GM19023 (cell line): ENCODE results near the gene PRPF6.

Source experiments
- ATAC-seq: cut with Tn5 transposase; IDR thresholded peaks from one replicate; pipeline ENCODE4 v1.9.1; 2021; ENCODE audit warnings: mild to moderate bottlenecking, moderate library complexity; ENCODE audit not compliant: unreplicated experiment

PRPF6 gene

DNA sequence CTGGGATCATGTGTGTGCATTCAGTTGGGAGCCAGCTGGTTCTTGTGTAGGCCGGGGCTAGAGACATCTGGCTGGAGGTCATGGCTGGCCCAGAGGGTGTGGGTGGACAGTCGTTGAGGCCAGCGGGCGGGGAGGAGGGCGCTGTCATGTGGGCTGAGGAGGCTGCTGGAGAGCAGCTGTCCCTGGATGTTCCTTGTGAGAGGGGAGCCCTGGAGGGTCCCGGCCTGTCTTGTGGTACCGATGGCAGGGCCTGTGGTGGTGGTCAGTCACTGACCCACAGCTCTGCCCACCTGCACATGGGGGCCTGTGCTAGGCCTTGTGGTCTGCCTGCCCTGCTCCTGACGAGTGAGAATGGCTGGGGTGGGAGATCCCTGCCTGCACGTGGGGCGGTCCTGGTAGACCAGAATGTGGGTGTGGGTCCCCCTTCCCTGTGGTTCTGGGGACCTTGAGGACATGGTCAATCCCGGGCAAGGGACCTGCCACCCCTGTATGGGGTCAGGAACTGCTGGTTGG is 53.1 kb downstream of the PRPF6 start:
- no peak for ATAC-seq

DNA sequence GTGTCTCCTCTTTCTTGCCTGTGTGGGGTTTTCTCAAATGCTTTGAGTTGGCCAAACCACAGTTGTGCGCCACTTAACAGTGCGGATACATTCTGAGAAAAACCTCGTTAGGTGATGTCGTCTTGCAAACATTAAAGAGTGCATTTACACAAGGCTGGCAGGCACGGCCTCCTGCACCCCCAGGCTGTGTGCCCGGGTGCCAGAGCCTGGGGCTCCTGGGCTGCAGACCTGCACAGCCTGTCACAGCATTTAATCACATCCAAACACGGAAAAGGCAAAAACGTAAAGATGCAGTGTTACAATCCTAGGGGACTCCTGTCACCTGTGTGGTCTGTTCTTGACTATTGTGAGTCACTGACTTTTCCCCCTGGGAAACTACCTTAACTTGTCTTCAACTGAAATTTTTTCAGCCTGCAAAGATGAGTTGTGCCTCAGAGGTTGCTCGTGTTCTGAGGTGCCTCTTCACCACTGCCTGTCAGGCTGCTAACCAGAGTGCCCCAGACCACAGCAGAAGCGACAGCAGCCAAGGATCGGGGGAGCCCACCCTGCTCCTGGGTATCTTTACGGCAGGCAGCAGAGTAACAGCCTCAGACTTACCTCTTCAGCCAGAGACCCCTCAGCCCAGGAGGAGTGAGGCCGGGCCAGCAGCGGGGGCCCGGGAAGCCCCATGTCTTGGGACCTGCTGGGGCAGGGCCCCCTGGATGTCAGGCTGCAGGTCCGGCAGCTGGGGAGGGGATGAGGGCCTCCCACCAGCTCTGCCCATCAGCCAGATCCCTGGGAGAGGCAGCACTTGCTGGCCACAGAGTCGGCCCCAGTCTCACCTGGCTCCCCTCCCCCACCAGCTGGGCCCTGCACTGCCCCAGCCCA is 54.4 kb downstream of the PRPF6 start:
- no peak for ATAC-seq

DNA sequence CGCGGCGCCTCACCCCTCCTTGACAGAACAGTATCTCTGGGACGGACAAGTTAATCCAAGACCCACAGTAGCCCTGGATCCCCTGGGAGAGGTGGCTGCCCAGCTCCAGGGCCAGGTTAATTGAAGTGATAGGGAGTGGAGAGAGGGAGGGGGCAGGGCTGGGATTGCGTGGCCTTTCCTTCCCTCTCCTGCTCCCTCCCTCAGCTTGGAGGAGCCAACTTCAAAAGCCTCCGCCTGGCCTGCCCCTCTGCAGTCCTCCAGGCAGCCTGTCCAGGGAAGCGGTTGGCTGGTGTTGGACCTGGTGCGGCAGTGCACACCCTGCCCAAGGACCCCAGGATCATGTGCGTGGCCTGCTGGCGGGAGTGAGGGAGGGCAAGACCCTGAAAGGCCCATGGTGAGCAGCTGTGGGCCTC is 55.0 kb downstream of the PRPF6 start, which contains the start of gene C20orf204:
C20orf204 (plus strand) TSS at position 250 of the 413 bp plus-strand sequence; CDS start at position 392, 142 bp downstream.
- ATAC-seq, result no peak

DNA sequence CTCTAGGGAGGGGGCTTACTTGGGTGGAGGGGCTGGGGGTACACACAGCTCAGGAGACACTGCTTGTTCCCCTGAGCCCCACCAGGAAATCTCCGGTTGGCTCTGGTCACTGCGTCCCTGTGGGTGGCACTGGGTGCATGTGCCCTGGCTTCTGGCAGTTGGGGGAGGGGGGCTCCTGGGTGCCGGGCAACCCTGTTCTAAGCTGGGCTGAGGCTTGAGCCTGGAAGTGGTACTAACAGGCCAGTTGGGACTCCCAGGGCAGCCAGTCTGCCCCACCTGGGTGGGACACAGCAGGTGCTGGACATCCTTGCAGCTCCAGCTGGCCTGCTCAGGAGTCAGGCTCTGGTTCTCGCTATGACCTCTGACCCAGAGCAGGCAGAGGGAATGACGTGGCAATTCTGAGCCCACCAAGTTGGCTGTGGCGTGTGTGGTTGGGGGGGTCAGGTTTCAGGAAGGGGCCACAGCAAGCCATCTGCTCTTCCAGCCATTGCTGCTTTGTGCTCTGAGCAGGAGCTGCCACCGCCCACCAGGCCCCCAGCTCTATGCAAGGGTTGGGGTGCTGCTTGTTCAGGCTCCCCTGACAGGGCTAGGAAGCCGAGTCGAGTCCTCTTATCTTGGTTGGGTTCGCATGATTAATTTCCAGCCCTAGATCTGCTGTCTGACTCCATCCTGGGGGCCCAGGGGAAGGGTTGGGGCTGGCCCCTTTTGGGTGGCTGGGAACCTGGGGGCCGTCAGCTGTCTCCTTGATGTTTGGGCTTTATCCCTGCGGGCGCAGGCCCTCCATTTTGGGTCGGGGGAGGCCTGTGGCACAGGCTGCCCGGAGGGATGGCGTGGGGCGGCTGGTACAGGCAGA is 55.6 kb downstream of the PRPF6 start:
- no peak for ATAC-seq

DNA sequence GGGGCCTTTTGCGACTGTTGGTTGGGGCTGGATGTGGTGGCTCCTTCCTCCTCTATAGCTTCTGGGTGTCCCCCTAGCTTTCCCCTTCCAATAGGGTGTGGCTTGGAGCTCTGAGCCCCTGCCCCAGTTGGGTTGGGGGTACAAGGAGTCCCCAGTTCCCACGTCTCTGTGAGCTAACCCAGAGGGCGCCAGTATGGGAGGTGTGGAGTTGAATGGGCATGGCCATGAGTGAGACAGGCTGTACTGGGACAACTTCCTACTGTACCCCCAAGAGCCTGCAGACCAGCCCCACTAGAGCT is 56.2 kb downstream of the PRPF6 start:
- no peak for ATAC-seq

DNA sequence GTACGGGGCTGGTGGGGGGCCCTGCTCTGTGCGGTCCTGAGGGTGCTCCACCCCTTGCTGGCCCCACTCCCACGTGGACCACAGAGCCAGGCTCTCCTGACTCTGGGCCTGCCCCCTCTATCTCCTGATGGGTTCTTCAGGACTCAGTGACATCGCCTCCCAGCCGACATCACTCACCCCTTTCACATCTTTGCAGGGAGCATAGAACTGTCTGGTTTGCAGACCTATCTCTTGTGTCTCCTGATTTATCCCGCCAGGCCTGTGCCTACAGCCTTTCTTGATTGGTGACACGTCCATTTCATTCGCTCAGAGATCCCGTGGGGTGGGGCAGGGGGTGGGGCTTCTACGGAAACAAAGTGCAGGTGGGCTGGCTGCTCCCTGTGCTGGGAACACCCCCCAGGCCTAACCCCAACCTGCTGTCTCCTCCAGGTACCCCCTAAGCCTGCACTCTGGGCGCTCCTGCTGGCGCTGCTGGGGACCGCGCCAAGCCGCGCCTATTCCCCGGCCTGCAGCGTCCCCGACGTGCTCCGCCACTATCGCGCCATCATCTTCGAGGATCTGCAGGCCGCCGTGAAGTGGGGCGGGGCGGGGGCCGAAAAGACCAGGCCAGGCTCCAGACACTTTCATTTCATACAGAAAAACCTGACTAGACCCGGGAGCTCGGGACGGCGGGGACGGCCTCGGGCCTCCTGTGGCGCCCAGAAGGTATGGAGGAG is 56.7 kb downstream of the PRPF6 start:
- no peak for ATAC-seq

DNA sequence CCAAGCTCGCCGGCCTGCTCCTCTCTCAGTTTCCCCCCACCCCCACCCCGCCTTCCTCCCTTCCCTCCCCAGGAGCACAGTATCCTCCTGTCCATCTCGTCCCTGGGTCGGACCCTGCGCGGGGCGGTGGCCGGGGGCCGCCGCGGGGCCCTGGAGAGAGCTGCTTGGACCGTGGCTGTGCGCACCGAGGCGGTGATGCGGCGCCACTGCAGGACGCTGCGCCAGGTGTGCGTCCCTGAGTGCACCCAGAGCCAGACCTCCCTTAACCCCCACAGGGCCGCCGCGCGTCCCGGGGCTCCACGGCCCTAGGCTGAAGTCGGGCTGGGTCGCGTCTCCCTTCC is 57.3 kb downstream of the PRPF6 start:
- ATAC-seq, result peak; percentile 24

DNA sequence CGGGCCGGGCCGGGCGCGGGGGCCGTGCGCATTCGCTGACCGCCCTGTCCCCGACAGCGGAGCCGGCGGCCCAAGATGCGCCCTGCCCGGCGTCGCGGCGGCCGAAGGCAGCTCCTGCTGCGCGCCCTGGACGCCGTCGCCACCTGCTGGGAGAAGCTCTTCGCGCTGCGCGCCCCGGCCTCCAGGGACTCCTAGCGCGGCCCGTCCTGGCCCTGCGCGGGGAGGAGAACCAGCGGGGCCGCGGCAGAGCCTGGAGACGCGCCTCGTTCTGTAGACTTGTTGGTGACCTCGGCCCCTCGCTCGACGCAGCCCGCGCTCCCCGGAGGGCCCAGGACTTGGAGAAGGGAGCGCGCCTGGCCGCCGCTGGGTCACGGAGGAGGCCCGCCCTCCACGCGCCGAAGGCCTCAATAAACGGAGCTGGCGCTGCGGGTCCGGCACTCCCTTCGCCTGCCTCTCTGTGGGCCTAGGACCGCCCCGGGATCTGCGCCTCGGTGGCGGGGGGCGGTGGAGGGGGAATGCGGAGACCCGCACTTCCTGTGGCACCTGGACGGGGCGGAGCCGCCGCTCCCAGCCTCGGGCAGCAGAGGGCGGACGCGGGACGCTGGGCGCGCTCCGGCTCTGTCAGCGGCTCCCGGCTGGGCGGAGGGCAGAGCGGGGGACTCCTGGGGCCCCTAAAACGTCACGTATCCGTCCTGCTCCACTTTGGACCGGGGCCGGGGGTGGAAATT is 57.8 kb downstream of the PRPF6 start:
- peak; percentile 55 for ATAC-seq

DNA sequence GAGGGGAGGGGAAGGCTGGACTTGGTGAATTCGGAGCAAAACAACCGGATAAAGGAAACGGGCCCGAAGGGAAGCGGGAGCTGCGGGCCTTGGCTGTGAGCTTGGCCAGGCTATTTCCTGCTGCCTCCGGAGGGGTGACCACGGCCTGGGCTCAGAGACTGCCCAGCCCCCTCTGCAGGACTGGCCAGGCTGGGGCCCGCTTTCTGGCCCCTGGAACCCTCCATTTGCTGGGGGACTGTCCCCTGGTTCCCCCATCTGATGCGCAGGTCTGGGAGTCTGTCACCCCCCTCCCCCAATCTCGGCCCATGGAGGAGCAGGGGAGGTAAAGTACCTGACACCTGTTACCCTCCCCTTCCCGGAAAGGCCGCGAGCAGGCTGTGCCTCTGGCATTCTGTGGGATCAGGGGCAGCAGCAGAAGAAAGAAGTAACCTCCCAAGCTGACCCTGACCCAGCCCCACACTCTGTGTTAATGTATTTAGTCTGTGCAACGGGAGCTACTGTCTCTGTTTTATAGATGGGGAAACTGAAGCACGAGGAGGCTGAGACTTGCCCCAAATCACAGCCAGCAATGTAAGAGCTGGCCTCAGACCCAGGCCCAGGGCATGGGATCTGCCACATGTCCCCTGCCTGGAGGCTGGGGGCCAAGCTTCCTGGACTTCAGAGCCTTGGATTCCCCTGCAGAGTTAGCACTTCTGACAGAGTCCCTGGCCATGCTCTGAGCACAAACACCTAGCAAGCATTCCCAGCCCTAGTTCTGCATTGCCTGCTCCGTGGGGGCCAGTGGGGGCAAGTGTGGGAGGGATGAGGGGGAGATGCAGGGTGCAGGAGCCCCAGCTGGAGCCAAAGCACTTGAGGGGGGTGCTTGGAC is 58.6 kb downstream of the PRPF6 start:
- peak; percentile 3 for ATAC-seq

DNA sequence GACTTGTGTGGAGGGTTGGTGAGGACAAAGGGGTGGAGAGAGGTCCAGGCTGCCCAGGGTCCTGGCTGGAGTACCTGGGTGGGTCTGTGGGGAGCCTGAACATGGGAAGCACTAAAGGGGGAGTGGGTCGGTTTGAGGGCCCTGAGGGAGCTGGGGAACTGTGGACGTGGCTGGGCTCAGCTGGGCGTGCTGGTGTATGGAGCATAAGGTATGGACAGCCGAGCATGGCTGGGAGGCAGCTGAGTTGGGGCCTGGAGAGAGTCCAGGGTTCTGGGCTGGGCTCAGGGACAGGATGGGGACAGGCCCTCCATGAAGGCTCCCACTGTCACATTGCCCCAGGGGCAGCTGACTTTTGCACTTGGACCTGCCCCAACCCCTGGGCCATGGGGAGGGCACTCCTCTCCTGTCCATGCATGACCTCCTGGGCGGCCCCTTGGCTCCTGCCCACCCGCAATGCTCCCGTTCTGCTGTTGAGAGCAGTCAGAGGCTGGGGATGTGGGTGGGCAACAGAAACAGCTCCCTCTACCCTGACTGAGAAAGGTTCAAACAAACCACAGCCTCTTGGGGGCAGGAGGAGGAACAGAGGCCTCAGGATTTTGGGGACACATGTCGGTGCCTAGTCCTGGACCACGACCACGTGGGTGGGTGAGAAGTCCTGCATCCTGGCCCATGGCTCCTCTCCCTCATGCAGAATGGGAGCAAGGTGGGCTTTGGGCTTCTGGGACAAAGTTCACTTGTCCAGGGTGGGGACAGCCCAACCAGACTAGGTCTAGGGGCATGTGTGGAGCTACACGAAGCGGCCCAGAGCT is 59.5 kb downstream of the PRPF6 start:
- ATAC-seq, result no peak

DNA sequence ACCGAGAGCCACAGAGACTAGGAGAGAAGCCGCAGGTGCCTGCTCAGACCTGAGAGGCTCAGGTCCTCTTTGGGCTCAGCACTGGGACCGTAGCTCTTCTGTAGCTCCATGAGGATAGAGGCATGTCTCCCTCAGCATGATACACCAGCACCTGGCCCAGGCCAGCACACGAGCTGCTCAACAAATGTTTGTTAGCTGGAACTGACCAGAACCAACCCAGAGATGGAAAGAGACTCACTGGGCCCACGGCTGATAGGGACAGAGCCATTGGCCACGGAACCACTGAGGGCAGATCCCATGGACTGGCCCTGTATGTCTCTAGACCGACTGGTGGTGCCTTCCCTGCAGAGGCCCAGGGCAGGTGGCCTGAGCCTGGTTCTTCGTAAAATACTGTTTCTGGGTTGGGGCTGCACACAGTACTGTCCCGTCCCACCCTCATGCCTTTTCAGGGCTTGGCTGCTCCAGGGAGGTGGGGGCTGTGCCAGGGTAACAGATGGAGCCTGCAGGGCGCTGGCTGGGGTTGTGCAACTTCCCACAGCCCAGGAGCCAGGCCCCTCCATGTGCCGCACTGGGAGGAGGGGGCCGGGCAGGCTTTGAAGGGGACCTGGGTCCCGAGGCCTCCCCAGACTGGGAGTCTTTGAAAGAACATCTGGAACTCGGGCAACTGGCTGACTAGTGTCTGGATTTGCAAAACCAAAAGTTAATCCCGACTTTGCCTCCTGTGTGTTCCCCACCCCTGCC is 60.3 kb downstream of the PRPF6 start:
- no peak for ATAC-seq

DNA sequence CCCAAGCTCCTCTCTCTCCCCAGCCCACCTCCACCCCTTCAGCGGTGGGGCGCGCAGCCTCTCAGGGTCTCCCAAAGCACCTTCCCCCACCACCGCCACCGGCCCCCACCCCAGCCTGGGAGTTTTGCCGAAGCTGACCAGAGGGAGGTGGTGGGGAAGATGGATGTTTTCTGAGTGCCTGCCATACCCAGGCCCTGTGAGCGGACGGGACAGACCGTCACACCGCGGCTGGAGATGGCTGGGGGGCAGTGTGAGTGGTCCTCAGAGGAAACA is 60.8 kb downstream of the PRPF6 start:
- no peak for ATAC-seq

DNA sequence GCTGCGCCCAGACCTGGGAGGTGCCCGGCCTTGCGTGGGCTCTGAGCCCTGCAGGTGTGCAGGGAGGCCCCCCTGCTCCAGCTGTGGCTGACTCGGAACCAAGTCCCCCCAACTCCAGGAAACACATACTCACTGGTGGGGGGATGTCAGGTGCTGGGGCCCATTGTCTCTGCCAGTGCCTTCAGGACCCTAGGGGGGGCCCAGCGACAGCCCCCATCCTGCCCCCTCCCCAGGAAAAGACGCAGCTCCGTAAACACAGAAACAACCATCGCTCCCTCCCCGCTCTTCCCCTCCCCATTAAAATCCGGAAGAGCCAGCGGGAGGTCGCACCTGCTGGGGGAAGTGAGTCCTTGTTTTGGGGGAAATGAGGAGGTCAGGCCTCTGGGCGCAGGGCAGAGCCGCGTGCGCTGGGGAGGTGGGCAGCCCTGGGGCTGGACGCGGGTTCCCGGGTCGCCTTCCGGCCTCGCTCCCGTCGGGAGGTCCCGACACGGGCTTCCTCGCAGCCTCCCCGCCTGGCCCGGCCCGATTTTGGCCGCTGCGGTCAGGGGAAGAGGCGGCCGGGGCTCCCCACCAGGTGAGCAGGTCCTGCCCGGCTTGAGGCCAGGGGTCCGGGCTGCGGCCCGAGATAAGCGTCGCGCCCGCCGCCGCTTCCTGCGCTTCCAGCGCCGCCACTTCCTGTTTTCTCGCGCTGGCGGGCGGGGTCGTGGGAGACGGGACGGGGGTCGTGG is 61.3 kb downstream of the PRPF6 start:
- ATAC-seq, result no peak

DNA sequence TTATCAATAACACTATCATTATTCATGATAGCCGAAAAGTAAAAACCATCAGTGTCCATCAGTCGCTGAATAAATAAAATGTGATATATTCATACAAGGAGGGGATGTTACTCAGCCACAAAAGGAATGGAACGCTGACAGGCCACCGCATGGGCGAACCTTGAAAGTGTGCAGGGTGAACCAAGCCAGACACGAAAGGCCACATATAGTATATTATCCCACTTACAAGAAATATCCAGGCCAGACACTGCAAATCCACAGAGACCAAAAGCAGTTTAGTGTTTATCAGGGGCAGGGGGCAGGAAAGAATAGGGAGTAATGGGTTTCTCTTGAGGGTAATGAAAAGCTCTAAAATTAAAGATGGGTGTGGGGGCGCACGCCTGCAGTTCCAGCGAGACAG is 62.8 kb downstream of the PRPF6 start:
- no peak for ATAC-seq

DNA sequence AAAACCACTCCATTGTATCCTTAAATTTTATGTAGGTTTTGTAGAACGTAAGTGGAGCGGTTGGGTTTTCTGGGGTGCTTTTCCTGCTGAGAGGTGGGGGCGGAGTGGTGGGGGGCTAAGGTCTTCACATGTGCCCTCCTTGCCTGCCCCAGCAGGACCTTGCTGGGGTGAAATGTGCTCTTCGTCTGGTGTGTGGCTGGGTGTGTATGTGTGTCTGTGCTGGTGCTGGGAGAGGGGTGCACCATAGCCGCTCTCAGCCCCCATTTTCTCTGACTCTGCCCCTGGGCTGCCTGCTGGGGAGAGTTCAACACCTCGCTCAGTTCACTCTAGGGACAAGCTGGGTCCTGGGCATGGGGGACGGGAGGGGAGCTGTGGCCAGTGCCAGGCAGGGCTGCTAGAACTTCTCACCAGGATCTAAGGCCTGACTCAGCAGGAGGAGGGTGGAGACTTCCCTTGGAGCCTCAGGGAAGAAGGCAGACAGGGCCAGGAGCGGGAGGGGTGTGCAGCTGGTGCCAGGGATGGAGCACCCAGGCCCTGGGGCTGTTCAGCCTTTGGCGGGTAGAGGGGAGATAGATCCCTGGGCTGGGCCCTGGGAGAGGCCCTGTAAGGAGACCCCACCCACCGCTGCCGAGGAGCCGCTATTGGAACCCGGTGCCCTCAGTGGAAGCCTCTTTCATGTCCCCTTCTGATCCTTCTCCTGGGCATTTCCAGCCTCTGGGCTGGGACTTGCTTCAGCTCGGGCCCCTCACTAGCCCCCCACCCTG is 63.7 kb downstream of the PRPF6 start:
- ATAC-seq, result no peak

DNA sequence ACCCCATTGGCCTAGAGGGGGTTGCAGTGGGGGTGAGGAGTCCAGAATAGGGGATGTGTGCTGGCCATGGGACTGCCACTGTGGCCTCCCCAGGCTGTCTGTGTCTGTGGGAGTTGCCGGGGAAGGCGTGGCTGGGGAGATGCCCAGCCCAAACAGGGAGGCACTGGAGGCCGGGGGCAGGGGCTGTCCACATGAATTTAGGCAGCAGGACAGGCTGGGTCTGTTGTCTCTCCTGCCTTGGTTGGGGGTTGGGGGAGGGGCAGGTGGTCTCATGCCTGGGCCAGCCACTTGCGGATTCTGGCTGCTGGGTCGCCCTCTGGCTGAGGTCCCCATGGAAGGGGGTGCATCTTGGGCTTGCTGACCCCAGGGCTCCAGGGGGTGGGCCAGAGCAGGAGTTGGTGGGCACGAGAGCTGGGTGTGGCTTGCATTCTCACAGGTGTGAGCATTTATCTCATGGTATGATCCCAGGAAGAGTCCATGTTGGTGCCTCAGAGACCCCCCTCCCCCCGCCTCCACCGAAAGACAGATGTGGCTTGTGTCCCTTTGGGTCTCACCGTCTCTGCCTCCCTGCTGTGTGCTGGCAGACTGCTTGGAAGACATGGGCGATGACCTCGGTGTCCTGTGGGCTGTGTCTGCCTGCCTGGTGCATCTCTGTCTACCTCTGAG is 64.5 kb downstream of the PRPF6 start:
- no peak for ATAC-seq

DNA sequence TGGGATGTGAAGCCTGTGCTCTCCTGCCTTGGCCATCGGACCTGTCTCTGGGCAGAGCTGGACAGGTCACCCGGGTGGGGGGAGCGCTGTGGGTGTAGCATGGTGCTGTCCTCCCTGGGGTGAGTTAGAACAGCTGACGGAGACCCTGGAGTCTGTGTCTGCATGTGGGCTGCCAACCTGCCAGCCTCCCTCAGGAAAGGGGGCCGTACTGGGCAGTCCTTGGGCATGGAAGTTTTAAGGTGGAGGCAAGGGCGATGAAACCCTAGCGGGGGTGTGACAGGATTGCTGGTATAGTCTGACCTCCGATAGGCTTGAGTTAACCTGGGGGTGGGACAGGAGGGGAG is 66.1 kb downstream of the PRPF6 start:
- no peak for ATAC-seq
